ENCODE results near the gene ALDH3B1.

The ALDH3B1 gene

GRCh38 chr11:68009391-68010089, 587 bp upstream of the ALDH3B1 start:
- Histone ChIP-seq H3K4me3 (ENCODE audit: low read depth, low read length) (no peak overlapping the region), H3K4me1 (ENCODE audit: control insufficient read depth, insufficient read depth, low read length) (peaks cover 15% of the 10 kb centered on the region), H3K9me3 (ENCODE audit: control insufficient read depth, insufficient read depth, low read length) (no peaks in the 10 kb centered on the region), H3K36me3 (ENCODE audit: control insufficient read depth, insufficient read depth, low read length) (no peaks in the 10 kb centered on the region), H3K27ac (ENCODE audit: low read depth, low read length) (no peak overlapping the region), H3K27me3 (ENCODE audit: control insufficient read depth, insufficient read depth, low read length) (no peaks in the 10 kb centered on the region), H3K9ac (ENCODE audit: low read depth, low read length) (no peak overlapping the region)

- Histone ChIP-seq H3K27ac (ENCODE audit: low read depth, low read length) (no peak overlapping the region), H3K27me3 (ENCODE audit: control insufficient read depth, insufficient read depth, low read length) (no peaks in the 10 kb centered on the region), H3K9ac (ENCODE audit: low read depth, low read length) (no peak overlapping the region), H3K9me3 (ENCODE audit: control insufficient read depth, insufficient read depth, low read length) (no peaks in the 10 kb centered on the region), H3K4me1 (ENCODE audit: control insufficient read depth, insufficient read depth, low read length) (peaks cover 15% of the 10 kb centered on the region), H3K36me3 (ENCODE audit: control insufficient read depth, insufficient read depth, low read length) (no peaks in the 10 kb centered on the region), H3K4me3 (ENCODE audit: low read depth, low read length) (no peak overlapping the region)
Observed at GRCh38 chr11:68011051-68011943, 1.2 kb downstream of the ALDH3B1 start.

- no peaks in the 10 kb centered on the region for H3K36me3 ChIP-seq (ENCODE audit: control insufficient read depth, insufficient read depth, low read length)
- no peak overlapping the region for H3K4me3 ChIP-seq (ENCODE audit: low read depth, low read length)
- H3K9ac ChIP-seq (ENCODE audit: low read depth, low read length), result no peak overlapping the region
- H3K27me3 ChIP-seq (ENCODE audit: control insufficient read depth, insufficient read depth, low read length), result no peaks in the 10 kb centered on the region
- no peak overlapping the region for H3K27ac ChIP-seq (ENCODE audit: low read depth, low read length)
- H3K4me1 ChIP-seq (ENCODE audit: control insufficient read depth, insufficient read depth, low read length), result peaks cover 15% of the 10 kb centered on the region
- no peaks in the 10 kb centered on the region for H3K9me3 ChIP-seq (ENCODE audit: control insufficient read depth, insufficient read depth, low read length)
Observed at GRCh38 chr11:68012044-68012842, 2.1 kb downstream of the ALDH3B1 start.

- no peaks in the 10 kb centered on the region for H3K36me3 ChIP-seq (ENCODE audit: control insufficient read depth, insufficient read depth, low read length)
- H3K9ac ChIP-seq (ENCODE audit: low read depth, low read length), result no peak overlapping the region
- H3K9me3 ChIP-seq (ENCODE audit: control insufficient read depth, insufficient read depth, low read length), result no peaks in the 10 kb centered on the region
- H3K4me1 ChIP-seq (ENCODE audit: control insufficient read depth, insufficient read depth, low read length), result peaks cover 15% of the 10 kb centered on the region
- H3K4me3 ChIP-seq (ENCODE audit: low read depth, low read length), result no peak overlapping the region
- H3K27ac ChIP-seq (ENCODE audit: low read depth, low read length), result no peak overlapping the region
- H3K27me3 ChIP-seq (ENCODE audit: control insufficient read depth, insufficient read depth, low read length), result no peaks in the 10 kb centered on the region
Observed at GRCh38 chr11:68012843-68013610, 2.9 kb downstream of the ALDH3B1 start.

GRCh38 chr11:68013611-68014156, 3.6 kb downstream of the ALDH3B1 start:
- no peaks in the 10 kb centered on the region for H3K27me3 ChIP-seq (ENCODE audit: control insufficient read depth, insufficient read depth, low read length)
- H3K9ac ChIP-seq (ENCODE audit: low read depth, low read length), result no peak overlapping the region
- no peaks in the 10 kb centered on the region for H3K36me3 ChIP-seq (ENCODE audit: control insufficient read depth, insufficient read depth, low read length)
- H3K9me3 ChIP-seq (ENCODE audit: control insufficient read depth, insufficient read depth, low read length), result no peaks in the 10 kb centered on the region
- no peak overlapping the region for H3K27ac ChIP-seq (ENCODE audit: low read depth, low read length)
- no peak overlapping the region for H3K4me3 ChIP-seq (ENCODE audit: low read depth, low read length)
- H3K4me1 ChIP-seq (ENCODE audit: control insufficient read depth, insufficient read depth, low read length), result peaks cover 15% of the 10 kb centered on the region

- H3K27me3 ChIP-seq (ENCODE audit: control insufficient read depth, insufficient read depth, low read length), result no peaks in the 10 kb centered on the region
- no peak overlapping the region for H3K27ac ChIP-seq (ENCODE audit: low read depth, low read length)
- no peak overlapping the region for H3K4me3 ChIP-seq (ENCODE audit: low read depth, low read length)
- peaks cover 15% of the 10 kb centered on the region for H3K4me1 ChIP-seq (ENCODE audit: control insufficient read depth, insufficient read depth, low read length)
- no peak overlapping the region for H3K9ac ChIP-seq (ENCODE audit: low read depth, low read length)
- no peaks in the 10 kb centered on the region for H3K36me3 ChIP-seq (ENCODE audit: control insufficient read depth, insufficient read depth, low read length)
- no peaks in the 10 kb centered on the region for H3K9me3 ChIP-seq (ENCODE audit: control insufficient read depth, insufficient read depth, low read length)
Observed at GRCh38 chr11:68014157-68014946, 4.2 kb downstream of the ALDH3B1 start.

- Histone ChIP-seq H3K4me3 (ENCODE audit: low read depth, low read length) (no peak overlapping the region), H3K9me3 (ENCODE audit: control insufficient read depth, insufficient read depth, low read length) (no peaks in the 10 kb centered on the region), H3K4me1 (ENCODE audit: control insufficient read depth, insufficient read depth, low read length) (peaks cover 10% of the 10 kb centered on the region), H3K27ac (ENCODE audit: low read depth, low read length) (no peak overlapping the region), H3K27me3 (ENCODE audit: control insufficient read depth, insufficient read depth, low read length) (no peaks in the 10 kb centered on the region), H3K36me3 (ENCODE audit: control insufficient read depth, insufficient read depth, low read length) (no peaks in the 10 kb centered on the region), H3K9ac (ENCODE audit: low read depth, low read length) (no peak overlapping the region)
Observed at GRCh38 chr11:68014947-68015447, 4.9 kb downstream of the ALDH3B1 start.

- Histone ChIP-seq H3K4me3 (ENCODE audit: low read depth, low read length) (no peak overlapping the region), H3K9me3 (ENCODE audit: control insufficient read depth, insufficient read depth, low read length) (no peaks in the 10 kb centered on the region), H3K36me3 (ENCODE audit: control insufficient read depth, insufficient read depth, low read length) (no peaks in the 10 kb centered on the region), H3K4me1 (ENCODE audit: control insufficient read depth, insufficient read depth, low read length) (peaks cover 7% of the 10 kb centered on the region), H3K27me3 (ENCODE audit: control insufficient read depth, insufficient read depth, low read length) (no peaks in the 10 kb centered on the region), H3K9ac (ENCODE audit: low read depth, low read length) (no peak overlapping the region), H3K27ac (ENCODE audit: low read depth, low read length) (no peak overlapping the region)
Observed at GRCh38 chr11:68015467-68015866, 5.3 kb downstream of the ALDH3B1 start.

GRCh38 chr11:68016161-68016903, 6.2 kb downstream of the ALDH3B1 start:
- Histone ChIP-seq H3K36me3 (ENCODE audit: control insufficient read depth, insufficient read depth, low read length) (no peaks in the 10 kb centered on the region), H3K27me3 (ENCODE audit: control insufficient read depth, insufficient read depth, low read length) (no peaks in the 10 kb centered on the region), H3K27ac (ENCODE audit: low read depth, low read length) (no peak overlapping the region), H3K4me1 (ENCODE audit: control insufficient read depth, insufficient read depth, low read length) (peaks cover 6% of the 10 kb centered on the region; the same call in 1 of the 2 replicates), H3K9me3 (ENCODE audit: control insufficient read depth, insufficient read depth, low read length) (no peaks in the 10 kb centered on the region), H3K4me3 (ENCODE audit: low read depth, low read length) (no peak overlapping the region), H3K9ac (ENCODE audit: low read depth, low read length) (no peak overlapping the region)
